Spleen (tissue), 7 donors: Measurements from ENCODE around the gene COG7.

Source experiments
- CTCF ChIP-seq, 11 experiments: fragments of 200-600 bp in 7 of 11; fragments of 450-650 bp in 4 of 11; sonication (generic) in 4 of 11; IDR thresholded peaks in 8 of 11; conservative IDR thresholded peaks in 3 of 11; 1 replicate in 7 of 11; 2 replicates in 4 of 11; pipeline versions ENCODE4 v1.4.0 to v1.8.0; 2016 to 2021; ENCODE audit warnings: antibody characterized with exemption in 11 of 11, inconsistent platforms in 4 of 11, mild to moderate bottlenecking in 1 of 11
- POLR2A ChIP-seq, 3 donors: fragments of 450-650 bp; IDR thresholded peaks; one replicate each; pipeline ENCODE4 v1.5.1; 2017; ENCODE audit warnings: antibody characterized with exemption in 3 of 3, mild to moderate bottlenecking in 1 of 3
- POLR2AphosphoS5 ChIP-seq, 3 donors: sonication (generic); formaldehyde crosslinking; IDR thresholded peaks; one replicate each; pipeline ENCODE4 v1.5.1; 2017; ENCODE audit warnings: antibody characterized with exemption in 3 of 3
- donor health status: DM: no; HTN: no; CAD: no; lungs with moderate emphysema.
- donor health status: DM: no; HTN: no; CAD: no.
- donor health status: DM: no; HTN: no; CAD: no.

GRCh38 chr16:23409522-23409921, 43.5 kb downstream of the COG7 start:
- no peak for TF ChIP-seq POLR2AphosphoS5 (IDR thresholded peaks at IDR 0.05)
- no peak for TF ChIP-seq CTCF (IDR thresholded peaks at IDR 0.05 in 8 of 11, conservative IDR thresholded peaks at IDR 0.05 in 3 of 11)
- TF ChIP-seq POLR2A (IDR thresholded peaks at IDR 0.05) = no peak
